HepG2 (cell line): ENCODE measurements around the gene STIM1. TPM values are rescaled to one million over a fixed set of nuclear protein-coding genes. Genes with fewer than 3 reads are reported as not detected.

Experiments
- ASH2L ChIP-seq: fragments of 300-600, 200-600 bp; sonication (generic); IDR thresholded peaks from 2 replicates; pipeline ENCODE4 v1.7.0; 2017; ENCODE audit warnings: low read depth, mild to moderate bottlenecking, moderate library complexity, mixed read lengths, low read length; ENCODE audit not compliant: insufficient read length
- DDIT3 ChIP-seq: sonication (generic); formaldehyde crosslinking; IDR thresholded peaks from 2 replicates; pipeline ENCODE4 v1.4.0; 2020; ENCODE audit warnings: mild to moderate bottlenecking, missing genetic modification reagents
- DNMT1 ChIP-seq: sonication (generic); formaldehyde crosslinking; IDR thresholded peaks from 2 replicates; pipeline ENCODE4 v1.5.1; 2020; ENCODE audit warnings: mild to moderate bottlenecking, missing genetic modification reagents
- GLI4 ChIP-seq: sonication (generic); formaldehyde crosslinking; IDR thresholded peaks from 2 replicates; pipeline ENCODE4 v1.5.1; 2020; ENCODE audit warnings: missing genetic modification reagents, mild to moderate bottlenecking, moderate library complexity, borderline replicate concordance
- HMG20A ChIP-seq: IDR thresholded peaks from 2 replicates; pipeline ENCODE4 v1.6.1; 2016; ENCODE audit warnings: borderline replicate concordance
- HOXA7 ChIP-seq: sonication (generic); formaldehyde crosslinking; IDR thresholded peaks from 2 replicates; pipeline ENCODE4 v1.8.1; 2022; ENCODE audit warnings: mild to moderate bottlenecking, missing genetic modification reagents, moderate library complexity
- MAFF ChIP-seq: IDR thresholded peaks from 2 replicates; pipeline ENCODE4 v1.6.1; 2011; ENCODE audit warnings: low read depth, low read length, improper control_type of control experiment
- MBNL3 ChIP-seq: fragments of 250-450 bp; sonication (Bioruptor Pico); conservative IDR thresholded peaks from 2 replicates; pipeline ENCODE4 v1.8.0; 2022; ENCODE audit warnings: mild to moderate bottlenecking, inconsistent platforms
- PRMT3 ChIP-seq: sonication (generic); formaldehyde crosslinking; IDR thresholded peaks from 2 replicates; pipeline ENCODE4 v1.8.1; 2022; ENCODE audit warnings: low read depth, mild to moderate bottlenecking, moderate library complexity, missing genetic modification reagents, borderline replicate concordance
- RNF219 ChIP-seq: sonication (generic); formaldehyde crosslinking; IDR thresholded peaks from 2 replicates; pipeline ENCODE4 v1.5.0; 2020; ENCODE audit warnings: mild to moderate bottlenecking, missing genetic modification reagents
- SRSF9 ChIP-seq: fragments of 200-400 bp; formaldehyde crosslinking; IDR thresholded peaks from 2 replicates; pipeline ENCODE4 v1.6.1; 2018; ENCODE audit warnings: borderline replicate concordance, mild to moderate bottlenecking, low read depth, low read length; ENCODE audit not compliant: insufficient read depth, poor library complexity, severe bottlenecking
- THAP9 ChIP-seq: sonication (generic); formaldehyde crosslinking; IDR thresholded peaks from 2 replicates; pipeline ENCODE4; 2020; ENCODE audit warnings: missing genetic modification reagents, mild to moderate bottlenecking, borderline replicate concordance
- ZEB1 ChIP-seq: IDR thresholded peaks from 2 replicates; pipeline ENCODE4 v1.6.1; 2012; ENCODE audit warnings: mild to moderate bottlenecking, low read depth, inconsistent platforms; ENCODE audit not compliant: insufficient replicate concordance
- ZNF10 ChIP-seq: sonication (generic); formaldehyde crosslinking; IDR thresholded peaks from 2 replicates; pipeline ENCODE4 v1.4.0; 2020; ENCODE audit warnings: mild to moderate bottlenecking, low read depth, missing genetic modification reagents, borderline replicate concordance
- ZNF232 ChIP-seq: sonication (generic); formaldehyde crosslinking; IDR thresholded peaks from 2 replicates; pipeline ENCODE4 v1.4.0; 2020; ENCODE audit warnings: missing genetic modification reagents, borderline replicate concordance
- ZNF343 ChIP-seq: sonication (generic); formaldehyde crosslinking; IDR thresholded peaks from 2 replicates; pipeline ENCODE4 v1.4.0; 2020; ENCODE audit warnings: mild to moderate bottlenecking, missing genetic modification reagents
- ZSCAN31 ChIP-seq: sonication (generic); formaldehyde crosslinking; IDR thresholded peaks from 2 replicates; pipeline ENCODE4 v1.5.0; 2020; ENCODE audit warnings: low read depth, mild to moderate bottlenecking, missing genetic modification reagents
- polyA plus RNA-seq, 8 experiments: library from polyadenylated mRNA; depleted of rRNA in 3 of 8; stranded (reverse) in 7 of 8; unstranded in 1 of 8; fragments of >200 nt; fragmentation: Illumina TruSeq in 4 of 8; extraction: Trizol in 4 of 8; gene quantifications; 2 replicates each; pipeline versions ENCODE4 v1.2.1 to v1.2.3, GENCODE V29; 2011 to 2016; ENCODE audit warnings: low read depth in 4 of 8, missing spikeins in 1 of 8, mixed read lengths in 1 of 8; ENCODE audit not compliant: insufficient read depth in 1 of 8
- total RNA-seq, 5 experiments: library from RNA; depleted of rRNA; stranded (reverse); fragments of >200 nt; fragmentation: Illumina TruSeq; extraction: Trizol; gene quantifications; 2 replicates each; pipeline ENCODE4 v1.2.3, GENCODE V29; 2016; ENCODE audit warnings: low read depth in 1 of 5

The STIM1 gene
- total and polyA plus RNA-seq, 2 of the 13 experiments (the other 11 are each of a cell fraction or from before 2014, with no cell fraction given) = 19.2 to 28.5 TPM

- TF ChIP-seq GLI4 (CRISPR knock-in tag) = no peak
- 0 out of 2 replicates have a peak, but pooled peaks have one; percentile 69 for TF ChIP-seq ZNF232 (CRISPR knock-in tag)
- no peak for TF ChIP-seq SRSF9
- TF ChIP-seq ZNF10 = no peak
- TF ChIP-seq THAP9 (CRISPR knock-in tag) = peak; percentile 53; the same call in 1 of the 2 replicates
- TF ChIP-seq HMG20A (CRISPR knock-in tag) = no peak
- no peak for TF ChIP-seq ZSCAN31 (CRISPR knock-in tag)
- peak; percentile 79 for TF ChIP-seq ASH2L
- no peak for TF ChIP-seq MAFF
- no peak for TF ChIP-seq PRMT3 (CRISPR knock-in tag)
- no peak for TF ChIP-seq HOXA7 (CRISPR knock-in tag)
- TF ChIP-seq ZNF343 (CRISPR knock-in tag) = no peak
- TF ChIP-seq ZEB1 = no peak
- TF ChIP-seq DNMT1 (CRISPR knock-in tag) = no peak
- TF ChIP-seq RNF219 (CRISPR knock-in tag) = no peak
- TF ChIP-seq DDIT3 (CRISPR knock-in tag) = no peak
- no peak for TF ChIP-seq MBNL3
Observed at GRCh38 chr11:3854977-3855807, at the start of gene STIM1 (continued).
